Measurements from ENCODE around the gene TCF12. TPM values are rescaled to one million over a fixed set of nuclear protein-coding genes. Genes with fewer than 3 reads are reported as not detected.

Gene TCF12
- total and polyA plus RNA-seq, 5 donors from 2014 or later, result 45.7 to 83.7 (median 68.2) TPM

DNA sequence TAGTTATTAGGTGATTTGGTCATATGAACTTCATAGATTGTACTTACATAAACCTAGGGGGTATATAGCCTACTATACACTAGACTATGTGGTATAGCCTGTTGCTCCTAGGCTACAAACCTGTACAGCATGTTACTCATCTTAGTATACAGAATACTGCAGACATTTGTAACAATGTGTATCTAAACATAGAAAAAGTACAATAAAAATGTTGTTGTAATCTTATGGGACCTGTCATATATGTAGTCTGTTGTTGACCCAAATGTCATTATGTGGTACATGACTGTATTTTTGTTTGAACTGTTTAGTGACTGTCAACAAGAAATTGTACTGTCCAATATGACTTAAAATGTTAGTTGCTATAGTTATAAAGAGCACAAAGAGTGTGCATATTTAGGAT is 69.8 kb downstream of the TCF12 start:
- Histone ChIP-seq H3K4me3 (ENCODE audit: low read depth, low read length) (no peak overlapping the region), H3K36me3 (ENCODE audit: control insufficient read depth, insufficient read depth, low read length) (peaks cover 4% of the 10 kb centered on the region), H3K27me3 (ENCODE audit: control insufficient read depth, insufficient read depth, low read length) (no peaks in the 10 kb centered on the region), H3K27ac (ENCODE audit: insufficient read depth, low read length, poor library complexity, severe bottlenecking) (no peak overlapping the region), H3K4me1 (ENCODE audit: control insufficient read depth, insufficient read depth, low read length, poor library complexity, severe bottlenecking) (peaks cover 22% of the 10 kb centered on the region), H3K9me3 (ENCODE audit: control insufficient read depth in 2 of 2, low read length in 2 of 2) (no peaks in the 10 kb centered on the region)
- H3K27me3 Mint-ChIP-seq, result no peaks in the 10 kb centered on the region
- no peak overlapping the region for H3K27ac Mint-ChIP-seq
- no peak for DNase-seq
- H3K36me3 Mint-ChIP-seq, result peaks cover 10% of the 10 kb centered on the region
- H3K4me3 Mint-ChIP-seq, result peak overlapping the region in 1 of 4 donors; percentile 26
- no peak for ATAC-seq (ENCODE audit: low read depth in 2 of 2)
- no peaks in the 10 kb centered on the region for H3K9me3 Mint-ChIP-seq
- H3K4me1 Mint-ChIP-seq, result peaks cover 35 to 59% (median 41%) of the 10 kb centered on the region in 4 donors

DNA sequence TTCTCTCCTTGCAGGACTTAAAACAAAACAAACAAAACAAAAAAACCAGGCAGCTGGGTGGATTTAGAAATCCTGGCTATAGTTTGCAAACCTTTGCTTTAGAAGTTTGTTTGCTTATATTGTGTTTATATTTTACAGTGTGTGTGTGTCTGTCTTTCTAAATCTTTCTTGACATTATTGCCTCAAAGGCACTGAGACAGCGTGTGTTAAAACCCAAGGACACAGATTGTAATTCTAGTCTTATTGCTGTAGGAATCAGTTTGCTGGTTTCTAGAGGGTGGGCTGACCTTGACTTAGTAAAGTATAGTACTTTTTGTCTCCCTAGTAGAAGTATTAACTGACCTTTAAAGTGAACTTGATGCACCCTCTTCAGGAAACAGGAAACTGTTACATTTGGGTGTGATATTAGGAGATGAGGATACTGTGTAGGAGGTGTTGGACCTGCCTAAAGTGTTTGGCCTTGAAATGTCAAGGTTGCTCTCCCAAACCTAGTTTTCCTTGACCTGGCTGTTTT is 71.0 kb downstream of the TCF12 start:
- Mint-ChIP-seq H3K4me3 (peak overlapping the region in 2 of 4 donors; percentile 7 to 20), H3K27ac (peak overlapping the region in 1 of 3 donors; percentile 26), H3K4me1 (peaks cover 35 to 56% (median 49%) of the 10 kb centered on the region in 4 donors), H3K9me3 (no peaks in the 10 kb centered on the region), H3K27me3 (no peaks in the 10 kb centered on the region), H3K36me3 (peaks cover 18% of the 10 kb centered on the region)
- ATAC-seq (ENCODE audit: low read depth in 2 of 2), result no peak
- no peak overlapping the region for H3K27ac ChIP-seq (ENCODE audit: insufficient read depth, low read length, poor library complexity, severe bottlenecking)
- no peak overlapping the region for H3K4me3 ChIP-seq (ENCODE audit: low read depth, low read length)
- DNase-seq, result peak in 1 of 3 donors; percentile 17
- H3K27me3 ChIP-seq (ENCODE audit: control insufficient read depth, insufficient read depth, low read length), result no peaks in the 10 kb centered on the region
- H3K9me3 ChIP-seq (ENCODE audit: control insufficient read depth in 2 of 2, low read length in 2 of 2), result no peaks in the 10 kb centered on the region
- H3K36me3 ChIP-seq (ENCODE audit: control insufficient read depth, insufficient read depth, low read length), result peaks cover 8% of the 10 kb centered on the region
- peaks cover 22% of the 10 kb centered on the region for H3K4me1 ChIP-seq (ENCODE audit: control insufficient read depth, insufficient read depth, low read length, poor library complexity, severe bottlenecking)

DNA sequence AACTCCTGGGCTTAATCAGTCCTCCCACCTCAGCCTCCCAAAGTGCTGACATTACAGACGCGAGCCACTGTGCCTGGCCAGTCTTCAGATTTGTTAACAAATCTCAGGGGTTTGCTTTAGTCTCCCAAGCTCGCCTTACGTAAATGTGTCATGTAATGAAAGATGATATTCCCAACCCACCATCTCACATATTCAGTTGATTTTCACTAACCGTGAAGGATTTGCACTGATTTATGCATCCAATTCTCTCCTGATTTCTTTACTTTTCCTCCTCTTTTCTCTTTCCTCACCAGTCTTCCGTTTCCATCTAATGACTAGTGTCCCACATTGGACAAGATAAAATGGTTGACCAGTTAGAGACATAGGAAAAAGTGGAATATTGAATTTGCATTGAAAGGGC is 72.6 kb downstream of the TCF12 start:
- no peaks in the 10 kb centered on the region for H3K9me3 ChIP-seq (ENCODE audit: control insufficient read depth in 2 of 2, low read length in 2 of 2)
- Mint-ChIP-seq H3K27ac (peak overlapping the region in 1 of 3 donors; percentile 54), H3K4me3 (no peak overlapping the region), H3K4me1 (peaks cover 27 to 49% (median 38%) of the 10 kb centered on the region in 4 donors), H3K27me3 (no peaks in the 10 kb centered on the region), H3K9me3 (no peaks in the 10 kb centered on the region), H3K36me3 (peaks cover 22% of the 10 kb centered on the region)
- peaks cover 8% of the 10 kb centered on the region for H3K36me3 ChIP-seq (ENCODE audit: control insufficient read depth, insufficient read depth, low read length)
- H3K4me3 ChIP-seq (ENCODE audit: low read depth, low read length), result no peak overlapping the region
- peaks cover 14% of the 10 kb centered on the region for H3K4me1 ChIP-seq (ENCODE audit: control insufficient read depth, insufficient read depth, low read length, poor library complexity, severe bottlenecking)
- DNase-seq, result no peak
- H3K27me3 ChIP-seq (ENCODE audit: control insufficient read depth, insufficient read depth, low read length), result no peaks in the 10 kb centered on the region
- no peak for ATAC-seq (ENCODE audit: low read depth in 2 of 2)
- H3K27ac ChIP-seq (ENCODE audit: insufficient read depth, low read length, poor library complexity, severe bottlenecking), result no peak overlapping the region

DNA sequence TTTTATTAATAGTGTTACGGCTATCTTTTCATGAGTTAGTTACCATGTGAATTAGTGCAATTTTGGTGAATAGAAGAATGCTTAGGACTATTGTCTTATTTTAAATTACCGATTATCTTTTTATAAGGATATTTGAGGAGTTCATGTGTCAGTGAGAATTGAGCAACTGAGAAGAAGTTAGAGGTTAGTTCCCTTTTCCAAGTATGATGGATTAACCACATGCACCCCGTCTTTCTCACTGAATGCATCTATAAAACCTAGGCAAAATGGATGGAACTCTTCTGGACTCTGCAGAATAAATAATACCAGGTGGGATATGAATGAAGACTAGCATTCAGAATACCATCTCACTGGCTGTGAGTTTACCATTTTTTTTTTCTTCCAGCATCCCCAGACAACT is 74.3 kb downstream of the TCF12 start:
- Histone ChIP-seq H3K4me1 (ENCODE audit: control insufficient read depth, insufficient read depth, low read length, poor library complexity, severe bottlenecking) (peaks cover 8% of the 10 kb centered on the region), H3K36me3 (ENCODE audit: control insufficient read depth, insufficient read depth, low read length) (peaks cover 8% of the 10 kb centered on the region), H3K9me3 (ENCODE audit: control insufficient read depth in 2 of 2, low read length in 2 of 2) (no peaks in the 10 kb centered on the region), H3K4me3 (ENCODE audit: low read depth, low read length) (no peak overlapping the region), H3K27me3 (ENCODE audit: control insufficient read depth, insufficient read depth, low read length) (no peaks in the 10 kb centered on the region), H3K27ac (ENCODE audit: insufficient read depth, low read length, poor library complexity, severe bottlenecking) (no peak overlapping the region)
- Mint-ChIP-seq H3K27ac (no peak overlapping the region), H3K4me1 (peaks cover 25 to 44% (median 38%) of the 10 kb centered on the region in 4 donors), H3K9me3 (peaks cover 0 to 5% (median 0%) of the 10 kb centered on the region in 7 donors), H3K36me3 (peaks cover 30% of the 10 kb centered on the region), H3K27me3 (no peaks in the 10 kb centered on the region), H3K4me3 (no peak overlapping the region)
- no peak for DNase-seq
- ATAC-seq (ENCODE audit: low read depth in 2 of 2), result no peak

DNA sequence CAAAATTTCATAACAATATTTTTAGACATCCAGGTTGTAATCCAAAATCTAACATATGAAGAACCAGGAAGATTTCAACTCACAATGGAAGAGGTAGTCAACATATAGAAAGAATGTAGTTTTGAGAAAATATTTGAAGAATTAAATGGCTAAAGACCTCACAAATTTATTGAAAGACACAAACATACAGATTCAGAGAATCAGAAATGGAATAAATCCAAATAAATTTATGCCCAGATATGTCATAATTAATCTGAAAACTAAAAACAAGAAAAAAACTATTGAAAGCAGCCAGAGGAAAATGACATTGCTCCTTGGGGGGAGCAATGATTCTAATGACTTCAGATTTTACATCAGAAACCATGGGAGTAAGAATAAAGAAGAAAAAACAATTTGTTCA is 75.8 kb downstream of the TCF12 start:
- Histone ChIP-seq H3K4me3 (ENCODE audit: low read depth, low read length) (no peak overlapping the region), H3K27me3 (ENCODE audit: control insufficient read depth, insufficient read depth, low read length) (no peaks in the 10 kb centered on the region), H3K9me3 (ENCODE audit: control insufficient read depth in 2 of 2, low read length in 2 of 2) (no peaks in the 10 kb centered on the region), H3K4me1 (ENCODE audit: control insufficient read depth, insufficient read depth, low read length, poor library complexity, severe bottlenecking) (peaks cover 5% of the 10 kb centered on the region), H3K36me3 (ENCODE audit: control insufficient read depth, insufficient read depth, low read length) (peaks cover 8% of the 10 kb centered on the region), H3K27ac (ENCODE audit: insufficient read depth, low read length, poor library complexity, severe bottlenecking) (no peak overlapping the region)
- Mint-ChIP-seq H3K36me3 (peaks cover 30% of the 10 kb centered on the region), H3K4me3 (no peak overlapping the region), H3K27ac (no peak overlapping the region), H3K9me3 (peaks cover 0 to 5% (median 0%) of the 10 kb centered on the region in 7 donors), H3K27me3 (no peaks in the 10 kb centered on the region), H3K4me1 (peaks cover 18 to 36% (median 30%) of the 10 kb centered on the region in 4 donors)
- ATAC-seq (ENCODE audit: low read depth in 2 of 2) (no peak), DNase-seq (no peak)

DNA sequence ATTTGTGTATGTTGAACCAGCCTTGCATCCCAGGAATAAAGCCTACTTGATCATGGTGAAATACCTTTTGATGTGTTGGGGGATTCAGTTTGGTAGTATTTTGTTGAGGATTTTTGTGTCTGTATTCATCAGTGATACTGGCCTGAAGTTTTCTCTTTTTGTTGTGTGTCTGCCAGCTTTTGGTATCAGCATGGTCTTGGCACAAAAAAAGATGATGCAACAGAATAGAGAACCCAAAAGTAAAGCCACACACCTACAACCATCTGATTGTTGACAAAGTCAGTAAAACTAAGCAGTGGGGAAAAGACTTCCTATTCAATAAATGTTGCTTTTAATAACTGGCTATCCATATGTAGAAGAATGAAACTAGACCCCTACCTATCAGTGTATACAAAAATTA is 77.6 kb downstream of the TCF12 start:
- peak overlapping the region in 2 of 3 donors; percentile 4 to 34 for H3K27ac Mint-ChIP-seq
- DNase-seq (no peak), ATAC-seq (ENCODE audit: low read depth in 2 of 2) (no peak)
- peaks cover 14 to 30% (median 25%) of the 10 kb centered on the region in 4 donors for H3K4me1 Mint-ChIP-seq
- Histone ChIP-seq H3K27me3 (ENCODE audit: control insufficient read depth, insufficient read depth, low read length) (no peaks in the 10 kb centered on the region), H3K4me1 (ENCODE audit: control insufficient read depth, insufficient read depth, low read length, poor library complexity, severe bottlenecking) (no peaks in the 10 kb centered on the region), H3K27ac (ENCODE audit: insufficient read depth, low read length, poor library complexity, severe bottlenecking) (no peak overlapping the region), H3K36me3 (ENCODE audit: control insufficient read depth, insufficient read depth, low read length) (peaks cover 8% of the 10 kb centered on the region), H3K4me3 (ENCODE audit: low read depth, low read length) (no peak overlapping the region), H3K9me3 (ENCODE audit: control insufficient read depth in 2 of 2, low read length in 2 of 2) (no peaks in the 10 kb centered on the region)
- H3K4me3 Mint-ChIP-seq, result no peak overlapping the region
- H3K36me3 Mint-ChIP-seq, result peaks cover 27% of the 10 kb centered on the region
- H3K9me3 Mint-ChIP-seq, result peaks cover 0 to 5% (median 0%) of the 10 kb centered on the region in 7 donors
- no peaks in the 10 kb centered on the region for H3K27me3 Mint-ChIP-seq

DNA sequence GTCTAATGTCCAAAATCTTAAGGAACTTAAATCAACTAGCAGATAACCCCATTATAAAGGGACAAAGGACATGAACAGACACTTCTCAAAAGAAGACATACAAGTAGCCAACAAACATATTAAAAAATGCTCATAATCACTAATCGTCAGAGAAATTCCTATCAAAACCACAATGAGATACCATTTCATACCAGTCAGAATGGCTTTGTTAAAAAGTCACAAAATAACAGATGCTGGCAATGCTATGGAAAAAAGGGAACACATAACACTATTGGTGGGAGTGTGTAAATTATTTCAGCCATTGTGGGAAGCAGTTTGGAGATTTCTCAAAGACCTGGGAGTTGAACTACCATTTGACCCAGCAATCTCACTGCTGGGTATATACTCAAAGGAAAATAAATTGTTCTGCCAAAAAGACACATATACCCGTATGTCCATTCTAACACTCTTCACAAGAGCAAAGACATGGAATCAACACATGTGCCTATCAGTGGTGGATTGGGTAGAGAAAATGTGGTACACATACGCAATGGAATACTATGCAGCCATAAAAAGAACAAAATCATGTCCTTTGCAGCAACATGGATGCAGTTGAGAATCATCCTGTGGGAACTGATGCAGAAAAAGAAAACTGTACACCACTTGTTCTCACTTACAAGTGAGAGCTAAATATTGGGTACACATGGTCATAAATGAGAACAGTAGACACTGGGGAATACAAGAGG is 78.5 kb downstream of the TCF12 start:
- H3K27me3 Mint-ChIP-seq, result no peaks in the 10 kb centered on the region
- Histone ChIP-seq H3K4me3 (ENCODE audit: low read depth, low read length) (no peak overlapping the region), H3K9me3 (ENCODE audit: control insufficient read depth in 2 of 2, low read length in 2 of 2) (no peaks in the 10 kb centered on the region), H3K36me3 (ENCODE audit: control insufficient read depth, insufficient read depth, low read length) (peaks cover 8% of the 10 kb centered on the region), H3K27me3 (ENCODE audit: control insufficient read depth, insufficient read depth, low read length) (no peaks in the 10 kb centered on the region), H3K4me1 (ENCODE audit: control insufficient read depth, insufficient read depth, low read length, poor library complexity, severe bottlenecking) (no peaks in the 10 kb centered on the region), H3K27ac (ENCODE audit: insufficient read depth, low read length, poor library complexity, severe bottlenecking) (no peak overlapping the region)
- no peak for DNase-seq
- H3K4me3 Mint-ChIP-seq, result no peak overlapping the region
- peaks cover 25% of the 10 kb centered on the region for H3K36me3 Mint-ChIP-seq
- ATAC-seq (ENCODE audit: low read depth in 2 of 2), result no peak
- H3K9me3 Mint-ChIP-seq, result peaks cover 0 to 5% (median 0%) of the 10 kb centered on the region in 7 donors
- no peak overlapping the region for H3K27ac Mint-ChIP-seq
- H3K4me1 Mint-ChIP-seq, result peaks cover 21 to 35% (median 30%) of the 10 kb centered on the region in 4 donors

DNA sequence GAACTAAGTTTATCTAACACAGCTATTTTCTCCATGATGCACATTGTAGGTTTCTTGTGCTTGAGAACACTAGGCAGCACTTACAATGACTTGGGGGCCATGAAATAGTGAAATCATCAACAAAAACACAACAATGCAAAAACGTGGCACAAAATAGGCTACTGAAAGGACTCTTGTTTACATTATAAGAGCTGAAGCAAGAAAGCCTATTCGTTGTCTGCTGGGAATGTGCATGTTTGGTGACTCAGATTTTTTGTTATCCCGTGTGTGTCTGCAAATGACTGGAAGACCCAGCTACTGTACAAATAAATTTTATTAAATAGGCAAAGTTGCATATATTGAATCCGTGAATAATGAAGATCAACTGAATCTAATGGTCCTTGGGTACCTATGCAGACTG is 85.0 kb downstream of the TCF12 start:
- Histone ChIP-seq H3K4me3 (ENCODE audit: low read depth, low read length) (no peak overlapping the region), H3K36me3 (ENCODE audit: control insufficient read depth, insufficient read depth, low read length) (no peaks in the 10 kb centered on the region), H3K4me1 (ENCODE audit: control insufficient read depth, insufficient read depth, low read length, poor library complexity, severe bottlenecking) (no peaks in the 10 kb centered on the region), H3K9me3 (ENCODE audit: control insufficient read depth in 2 of 2, low read length in 2 of 2) (no peaks in the 10 kb centered on the region), H3K27ac (ENCODE audit: insufficient read depth, low read length, poor library complexity, severe bottlenecking) (no peak overlapping the region), H3K27me3 (ENCODE audit: control insufficient read depth, insufficient read depth, low read length) (no peaks in the 10 kb centered on the region)
- peaks cover 14 to 42% (median 38%) of the 10 kb centered on the region in 4 donors for H3K4me1 Mint-ChIP-seq
- H3K9me3 Mint-ChIP-seq, result peaks cover 0 to 1% (median 0%) of the 10 kb centered on the region in 7 donors
- H3K27me3 Mint-ChIP-seq, result no peaks in the 10 kb centered on the region
- no peak overlapping the region for H3K27ac Mint-ChIP-seq
- no peak overlapping the region for H3K4me3 Mint-ChIP-seq
- DNase-seq, result no peak
- H3K36me3 Mint-ChIP-seq, result peaks cover 8% of the 10 kb centered on the region
- ATAC-seq (ENCODE audit: low read depth in 2 of 2), result no peak
